GM12891 (cell line): Measurements from ENCODE around the gene SCT.

Experiments
- DNase-seq: peaks from one replicate; pipeline ENCODE4 v3.0.0; 2011; ENCODE audit warnings: low spot score; ENCODE audit not compliant: insufficient read length
- FAIRE-seq: peaks from 2 replicates; lab custom pipeline; 2011; peaks lifted over from hg19 to GRCh38; lab: Jason Lieb, UNC
- PAX5 ChIP-seq: IDR thresholded peaks from 2 replicates; pipeline ENCODE4 v1.6.1; 2011; ENCODE audit warnings: low read length, moderate library complexity, mild to moderate bottlenecking; ENCODE audit not compliant: insufficient read depth, severe bottlenecking
- POLR2A ChIP-seq: IDR thresholded peaks from 2 replicates; pipeline ENCODE4 v1.6.1; 2011; ENCODE audit warnings: low read depth, low read length, control low read depth
- POLR2AphosphoS5 ChIP-seq: IDR thresholded peaks from 2 replicates; pipeline ENCODE4 v1.6.1; 2011; ENCODE audit warnings: low read depth, low read length, control low read depth
- POU2F2 ChIP-seq: IDR thresholded peaks from 2 replicates; pipeline ENCODE4 v1.6.1; 2011; ENCODE audit warnings: low read depth, mild to moderate bottlenecking, control low read depth, low read length, moderate library complexity
- SPI1 ChIP-seq: IDR thresholded peaks from 2 replicates; pipeline ENCODE4 v1.6.1; 2011; ENCODE audit warnings: low read depth, low read length, control low read depth
- TAF1 ChIP-seq: IDR thresholded peaks from 2 replicates; pipeline ENCODE4 v1.6.1; 2011; ENCODE audit warnings: low read depth, low read length, control low read depth

Gene SCT

GRCh38 chr11:596374-596773 lies 30.6 kb downstream of the SCT start:
- TF ChIP-seq POLR2A (no peak), SPI1 (no peak), POU2F2 (no peak), POLR2AphosphoS5 (no peak), TAF1 (no peak), PAX5 (no peak)
- no peak for DNase-seq
- FAIRE-seq: no peak

GRCh38 chr11:595400-595799 lies 31.6 kb downstream of the SCT start:
- FAIRE-seq (no peak), DNase-seq (no peak)
- TF ChIP-seq POLR2A: no peak
- TF ChIP-seq SPI1: no peak
- no peak for TF ChIP-seq TAF1
- no peak for TF ChIP-seq POU2F2
- TF ChIP-seq PAX5: no peak
- no peak for TF ChIP-seq POLR2AphosphoS5

GRCh38 chr11:593347-593746 lies 33.6 kb downstream of the SCT start:
- DNase-seq: no peak
- no peak for FAIRE-seq
- TF ChIP-seq PAX5 (no peak), TAF1 (no peak), POLR2A (no peak), SPI1 (no peak), POU2F2 (no peak), POLR2AphosphoS5 (no peak)

- DNase-seq: no peak
- TF ChIP-seq POLR2A (no peak), SPI1 (no peak)
- FAIRE-seq: no peak
These were observed 34.1 kb downstream of the SCT start for GRCh38 chr11:592918-593317.

- no peak for TF ChIP-seq TAF1
- TF ChIP-seq POLR2A: no peak
- no peak for TF ChIP-seq POLR2AphosphoS5
- no peak for TF ChIP-seq SPI1
- no peak for TF ChIP-seq POU2F2
- no peak for TF ChIP-seq PAX5
- no peak for FAIRE-seq
These were observed 34.5 kb downstream of the SCT start for GRCh38 chr11:592501-592900.

GRCh38 chr11:590997-591396 lies 36.0 kb downstream of the SCT start:
- FAIRE-seq: no peak
- TF ChIP-seq PAX5 (no peak), POLR2AphosphoS5 (no peak), POLR2A (no peak), POU2F2 (no peak), TAF1 (no peak), SPI1 (no peak)
- DNase-seq: no peak

More at GRCh38 chr11:592501-592900, 34.5 kb downstream of the SCT start:
- no peak for DNase-seq

GRCh38 chr11:589798-590197 lies 37.2 kb downstream of the SCT start:
- DNase-seq (no peak), FAIRE-seq (no peak)
- TF ChIP-seq SPI1 (no peak), POLR2A (no peak), POU2F2 (no peak), PAX5 (no peak), POLR2AphosphoS5 (no peak), TAF1 (no peak)

GRCh38 chr11:587978-588380 lies 39.0 kb downstream of the SCT start:
- DNase-seq (no peak), FAIRE-seq (no peak)
- TF ChIP-seq POLR2A (no peak), PAX5 (no peak)

- DNase-seq (no peak), FAIRE-seq (no peak)
- TF ChIP-seq POLR2AphosphoS5 (no peak), SPI1 (no peak), TAF1 (no peak), POLR2A (no peak), PAX5 (no peak), POU2F2 (no peak)
These were observed 39.4 kb downstream of the SCT start for GRCh38 chr11:587546-587945.

GRCh38 chr11:586376-587316 lies 40.3 kb downstream of the SCT start:
- FAIRE-seq (no peak), DNase-seq (no peak)
- TF ChIP-seq SPI1: no peak
- no peak for TF ChIP-seq PAX5
- no peak for TF ChIP-seq POU2F2
- TF ChIP-seq POLR2A: no peak
- no peak for TF ChIP-seq POLR2AphosphoS5
- TF ChIP-seq TAF1: no peak
